NCI-H187 (cell line): ENCODE measurements around the gene NEDD4L.

Experiments used
- DNase-seq, 2 experiments: peaks; one replicate each; lab custom pipeline; 2025; lab: John Stamatoyannopoulos, UW

NEDD4L gene

DNA sequence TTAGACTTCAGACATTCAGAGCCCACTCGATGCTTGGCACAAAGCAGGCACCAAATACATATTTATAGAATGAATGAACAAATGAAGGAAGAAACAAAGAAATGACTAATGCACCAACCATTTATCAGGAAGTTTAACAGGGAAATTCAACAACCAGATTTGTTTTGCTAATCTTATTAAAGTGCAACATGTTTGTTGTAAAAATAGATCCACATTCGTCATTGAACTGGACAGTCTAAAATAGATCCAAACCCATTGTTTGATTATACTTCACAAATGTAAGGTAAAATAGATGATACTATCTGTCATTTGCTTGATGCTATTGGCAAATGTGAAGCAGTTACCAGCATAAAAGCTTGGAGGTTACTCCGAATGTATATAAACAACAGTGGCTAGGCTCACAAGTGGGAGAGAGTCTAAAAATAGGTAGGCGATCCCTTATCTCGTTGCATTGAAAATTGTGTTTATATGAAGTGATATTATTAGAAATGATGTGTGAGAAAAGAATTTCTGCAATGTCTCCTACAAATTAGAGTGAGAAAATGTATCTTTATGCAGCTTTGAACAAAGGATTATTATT lies 246.2 kb downstream of the NEDD4L start:
- no peak for DNase-seq

DNA sequence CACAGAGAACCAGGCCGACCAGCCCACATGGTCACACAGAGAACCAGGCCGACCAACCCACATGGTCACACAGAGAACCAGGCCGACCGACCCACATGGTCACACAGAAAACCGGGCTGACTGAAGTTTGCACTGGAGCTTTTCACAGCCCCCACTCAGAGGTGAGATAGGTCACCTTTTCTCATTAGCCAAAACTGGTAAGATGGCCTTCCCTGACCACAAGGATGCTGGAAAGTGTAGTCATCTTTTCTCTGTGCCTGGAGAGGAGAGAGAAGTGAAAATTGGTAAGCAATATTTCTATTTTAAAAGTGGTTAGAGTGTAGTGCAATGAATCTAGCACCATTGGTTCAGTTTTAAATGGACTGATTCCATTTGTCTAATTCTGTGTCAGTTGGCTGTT lies 247.1 kb downstream of the NEDD4L start:
- no peak for DNase-seq

GRCh38 chr18:58292638-58293037 lies 248.6 kb downstream of the NEDD4L start:
- DNase-seq: no peak

- DNase-seq: no peak
Observed at GRCh38 chr18:58297198-58297597, 253.2 kb downstream of the NEDD4L start.

DNA sequence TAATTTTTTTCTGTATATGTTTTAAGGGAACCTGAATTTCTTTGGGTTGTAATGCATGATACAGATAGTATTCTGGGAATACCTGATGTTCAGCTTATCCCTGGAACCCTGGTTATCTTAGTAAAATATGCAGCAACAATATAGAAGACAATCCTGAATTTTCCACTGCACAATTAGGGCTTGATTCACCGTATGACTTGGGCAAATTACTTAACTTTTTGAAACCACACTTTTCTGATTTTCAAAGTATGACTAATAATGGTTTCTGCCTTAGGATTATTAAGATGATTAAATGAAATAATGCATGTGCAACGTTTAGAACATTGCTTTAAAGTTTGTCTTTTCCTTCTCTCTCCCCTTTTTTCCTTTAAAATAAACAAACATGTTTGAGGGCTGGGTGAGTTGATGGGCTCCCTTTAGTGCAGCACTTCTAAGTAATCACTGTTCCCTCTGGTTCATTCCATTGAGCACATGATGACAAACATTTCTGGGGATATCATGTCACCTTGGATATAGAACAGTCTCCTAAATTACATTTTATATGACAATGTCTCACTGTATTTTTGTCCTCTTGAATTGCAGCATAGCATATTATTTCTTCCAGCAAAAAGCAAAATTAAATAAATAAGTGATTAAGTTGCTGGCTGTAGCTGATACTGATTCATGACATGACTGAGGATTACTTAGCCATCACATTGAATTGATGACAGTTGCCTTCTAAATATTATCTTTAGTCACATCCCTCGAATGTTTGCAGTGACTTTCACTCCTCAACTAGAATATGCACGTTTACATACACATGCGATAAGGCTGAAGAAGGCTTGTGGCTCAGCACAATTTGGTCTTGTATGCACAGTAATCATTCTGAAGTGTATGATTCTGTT lies 254.5 kb downstream of the NEDD4L start:
- no peak for DNase-seq

DNA sequence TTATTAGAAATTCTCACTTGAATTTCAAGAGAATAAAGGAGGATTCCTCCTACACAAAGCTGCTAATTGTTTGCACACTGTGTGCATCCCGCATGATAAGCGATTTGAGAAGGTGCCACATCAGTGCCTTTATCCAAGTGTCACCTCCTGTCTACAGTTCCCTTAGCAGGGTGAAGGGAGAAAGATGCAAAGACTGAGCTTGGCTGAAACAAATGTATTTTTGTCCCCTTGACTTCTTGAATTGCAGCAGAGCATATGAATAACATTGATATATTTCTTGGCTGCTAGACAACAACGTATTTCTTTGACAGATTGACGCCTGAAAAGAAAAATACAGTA lies 255.1 kb downstream of the NEDD4L start:
- DNase-seq: no peak

DNA sequence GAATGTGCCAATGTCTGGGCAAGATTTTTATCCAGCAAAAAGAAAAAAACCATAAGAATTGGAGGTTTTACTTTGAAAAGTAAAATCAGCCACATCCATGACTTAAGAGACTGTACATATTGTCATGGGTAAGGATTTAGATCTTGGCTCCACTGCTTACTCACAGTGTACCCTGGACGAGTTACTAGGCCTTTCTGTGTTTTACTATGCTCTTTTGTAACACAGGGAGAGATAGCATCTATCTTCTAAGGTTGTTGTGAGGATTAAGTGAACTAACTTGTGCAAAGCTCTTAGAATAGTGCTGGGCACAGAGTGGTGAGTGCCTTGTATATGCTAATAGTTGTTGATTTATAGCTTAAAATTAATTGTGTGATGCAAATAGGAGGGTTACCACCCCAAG lies 255.9 kb downstream of the NEDD4L start:
- no peak for DNase-seq

DNA sequence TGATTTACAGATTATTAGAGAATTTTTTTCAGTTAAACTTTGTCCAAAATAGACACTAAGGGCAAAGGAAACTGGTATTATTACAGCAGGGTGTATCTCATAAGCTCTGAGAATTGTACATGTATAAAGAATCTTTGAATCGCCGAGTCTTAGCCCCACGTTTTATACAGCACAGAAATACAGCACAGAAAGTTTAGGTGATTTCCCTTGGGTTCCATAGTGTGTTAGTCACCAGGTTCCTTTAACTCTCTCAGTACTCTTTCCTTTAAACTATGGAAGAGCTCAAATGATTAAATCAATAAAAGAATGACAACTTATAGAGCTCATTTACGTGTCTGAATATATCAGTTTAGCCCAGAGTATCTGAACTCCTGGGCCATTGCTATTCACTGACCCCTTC lies 256.8 kb downstream of the NEDD4L start:
- no peak for DNase-seq

GRCh38 chr18:58302811-58303210 lies 258.8 kb downstream of the NEDD4L start:
- no peak for DNase-seq

GRCh38 chr18:58303363-58303762 lies 259.3 kb downstream of the NEDD4L start:
- DNase-seq: no peak

GRCh38 chr18:58305792-58306191 lies 261.8 kb downstream of the NEDD4L start:
- no peak for DNase-seq

- DNase-seq: no peak
Observed at GRCh38 chr18:58307441-58307840, 263.4 kb downstream of the NEDD4L start.

DNA sequence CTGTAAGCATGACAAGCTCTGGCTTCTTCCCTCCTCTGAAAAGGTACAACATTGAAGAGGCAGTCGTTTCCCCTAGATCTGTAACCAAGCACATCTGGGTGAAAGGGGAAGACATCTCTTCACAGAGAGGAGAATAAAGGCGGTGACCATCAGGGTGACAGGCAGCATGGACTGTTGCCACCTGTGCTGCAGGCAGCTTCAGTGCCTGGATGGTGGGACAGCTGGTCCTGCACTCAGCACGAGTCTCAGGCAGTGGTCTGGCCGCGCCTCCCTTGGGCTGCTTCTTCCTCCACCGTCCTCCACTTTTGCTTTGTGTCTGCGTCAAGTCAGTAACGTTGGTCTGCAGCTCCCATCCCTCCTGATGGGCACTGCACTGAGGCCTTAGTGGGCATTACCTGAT lies 264.4 kb downstream of the NEDD4L start:
- DNase-seq: no peak

GRCh38 chr18:58309099-58309498 lies 265.1 kb downstream of the NEDD4L start:
- DNase-seq: no peak

DNA sequence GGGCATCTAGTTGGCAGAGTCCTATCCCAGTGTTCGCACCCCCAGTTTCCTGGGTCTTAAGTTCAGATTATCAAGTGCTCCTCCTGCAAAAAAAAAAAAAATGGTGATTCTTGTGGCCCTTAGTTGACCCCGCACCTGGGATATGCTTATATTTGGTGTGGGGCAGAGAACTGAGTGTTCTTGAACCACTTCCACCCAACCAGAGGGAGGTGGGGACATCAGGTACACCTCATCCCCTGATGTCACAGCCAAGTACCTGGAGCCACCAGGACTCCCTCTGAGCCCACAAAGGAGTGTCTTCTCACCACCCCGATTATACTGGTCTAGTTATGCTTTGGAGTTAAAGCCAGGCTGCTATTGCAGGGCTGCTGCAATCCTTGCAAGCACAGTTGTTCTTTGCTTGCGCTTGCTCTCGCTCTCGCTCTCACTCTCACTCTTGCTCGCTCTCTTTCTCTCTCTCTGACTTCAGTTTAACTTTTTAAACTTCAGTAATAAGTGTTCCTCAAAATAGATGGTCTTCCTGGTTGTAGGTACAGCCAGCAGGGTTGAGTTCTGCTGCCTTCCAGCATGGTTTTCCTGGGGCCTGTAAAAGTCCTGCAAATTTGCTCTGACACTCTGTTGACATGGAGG lies 265.7 kb downstream of the NEDD4L start:
- DNase-seq: no peak

DNA sequence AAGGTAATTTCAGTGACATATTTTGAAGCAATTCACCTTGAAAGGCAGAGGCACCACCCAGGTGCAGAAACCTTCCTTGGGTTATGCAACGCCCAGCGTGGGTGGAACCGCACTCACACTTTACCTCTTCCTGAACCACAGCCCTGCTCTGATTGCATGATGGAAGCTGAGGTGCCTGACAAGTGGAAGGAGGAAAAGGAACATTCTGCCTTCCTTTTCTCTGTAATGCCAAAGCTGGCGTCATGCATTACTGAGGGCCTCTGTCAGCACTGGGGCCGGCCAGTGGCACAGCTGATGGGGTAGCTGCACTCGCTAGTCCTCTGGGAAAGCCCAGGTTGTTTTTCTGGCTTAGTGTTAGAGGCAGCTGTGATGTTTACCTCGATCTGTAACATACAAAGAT lies 266.5 kb downstream of the NEDD4L start:
- DNase-seq: peak in 1 of 2 experiments; percentile 25

DNA sequence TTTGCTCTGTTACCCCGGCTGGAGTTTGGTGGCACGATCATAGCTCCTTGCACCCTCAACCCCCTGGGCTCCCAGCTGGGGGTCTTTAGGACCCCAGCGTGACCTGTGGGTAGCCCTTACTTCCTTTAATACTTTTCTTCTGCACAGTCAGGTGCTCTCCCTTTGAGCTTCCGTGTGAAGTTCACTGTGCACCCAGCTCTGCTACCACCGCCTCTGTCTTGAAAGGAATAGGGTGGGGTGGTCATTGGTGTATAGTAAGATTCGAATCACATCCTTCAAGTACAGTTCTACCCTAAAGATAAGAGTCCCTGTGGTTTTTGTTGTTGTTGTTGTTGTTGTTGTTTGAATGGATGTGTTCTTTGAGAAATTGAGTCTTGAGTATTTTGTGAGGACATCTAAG lies 267.4 kb downstream of the NEDD4L start:
- DNase-seq: no peak

DNA sequence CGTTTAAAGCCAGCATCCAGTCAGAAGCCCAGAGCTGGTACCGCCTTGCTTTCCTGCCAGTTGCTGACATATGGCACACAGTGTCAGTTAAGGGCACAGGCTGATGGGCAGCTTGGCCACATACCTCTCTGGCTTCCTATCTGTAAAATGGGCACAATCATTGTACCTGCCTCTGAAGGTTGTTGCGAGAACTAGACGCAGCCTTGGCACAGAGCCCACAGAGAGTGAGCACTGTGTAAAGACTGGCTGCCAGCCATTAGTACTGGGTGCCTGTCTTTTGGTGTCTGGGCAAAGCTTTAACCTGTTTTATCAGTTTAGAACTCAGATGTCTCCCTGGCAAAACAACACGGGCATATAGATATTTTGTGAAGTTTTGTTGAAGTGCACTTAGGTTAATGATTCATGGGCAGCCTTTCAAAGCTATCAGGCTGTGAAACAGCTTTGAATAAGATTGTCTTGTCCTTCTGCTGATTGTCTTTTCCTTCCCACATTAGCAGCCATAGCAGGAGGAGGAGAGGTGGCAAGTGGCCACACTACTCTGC lies 269.5 kb downstream of the NEDD4L start:
- DNase-seq: no peak

DNA sequence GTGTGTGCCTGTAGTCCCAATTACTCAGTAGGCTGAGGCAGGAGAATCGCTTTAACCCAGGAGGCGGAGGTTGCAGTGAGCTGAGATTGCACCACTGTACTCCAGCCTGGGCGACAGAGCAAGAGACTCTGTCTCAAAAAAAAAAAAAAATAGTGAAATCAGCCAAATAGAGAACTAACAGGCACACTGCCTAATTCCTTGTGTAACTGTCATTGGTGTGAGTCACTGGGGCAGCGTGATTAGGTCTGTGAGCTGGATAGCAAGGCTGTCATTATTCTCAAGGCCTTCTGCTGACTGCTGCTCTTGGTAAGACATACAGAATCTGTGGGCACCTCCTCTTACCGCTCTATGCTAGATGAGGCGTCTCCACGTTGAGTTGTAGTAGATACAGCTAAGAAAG lies 270.3 kb downstream of the NEDD4L start:
- no peak for DNase-seq

GRCh38 chr18:58315041-58315440 lies 271.0 kb downstream of the NEDD4L start:
- DNase-seq: no peak

DNA sequence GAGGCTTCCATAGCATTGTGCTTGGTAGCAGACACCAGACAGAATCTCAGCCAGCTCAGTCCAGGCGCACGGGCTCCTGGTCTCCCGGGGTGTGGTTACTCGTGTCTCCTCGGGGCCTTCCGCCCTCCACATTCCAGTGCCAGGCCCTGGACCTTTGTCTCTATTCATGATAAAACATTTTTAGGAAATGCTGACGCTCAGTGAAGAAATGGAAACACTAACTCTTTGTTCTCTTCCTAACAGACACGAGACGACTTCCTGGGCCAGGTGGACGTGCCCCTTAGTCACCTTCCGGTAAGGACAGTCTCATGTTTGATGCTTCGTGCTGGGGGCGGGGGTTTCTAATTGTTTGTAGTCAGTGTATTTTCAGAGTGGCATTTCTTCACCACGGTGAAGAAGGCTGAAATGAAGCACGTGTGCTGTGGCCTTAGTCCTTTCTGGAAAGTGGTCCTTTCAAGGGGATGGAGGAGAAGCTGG lies 271.8 kb downstream of the NEDD4L start:
- DNase-seq: no peak

GRCh38 chr18:58316396-58317342 lies 272.6 kb downstream of the NEDD4L start:
- DNase-seq: no peak
